MM.1S (cell line): ENCODE results near the gene POPDC3.

Experiments
- DNase-seq: peaks from one replicate; pipeline ENCODE4 v3.0.0-alpha.2; 2015
- H2AFZ ChIP-seq: fragments of 300-600 bp; sonication (generic); 2 replicates; pipeline ENCODE4 v1.6.0; 2016; ENCODE audit warnings: antibody characterized with exemption, low read length
- H3F3A ChIP-seq: fragments of 300-600 bp; sonication (generic); 2 replicates; pipeline ENCODE4 v1.6.1; 2016; ENCODE audit warnings: mild to moderate bottlenecking, antibody characterized with exemption, low read length, moderate library complexity, mixed read lengths; ENCODE audit not compliant: insufficient read depth
- H3K27ac ChIP-seq: fragments of 300-600 bp; sonication (generic); 2 replicates; pipeline ENCODE4 v1.5.1; 2016; ENCODE audit warnings: mild to moderate bottlenecking, low read length
- H3K27me3 ChIP-seq: fragments of 300-600 bp; sonication (generic); replicated peaks from 2 replicates; pipeline ENCODE4 v1.6.0; 2016; ENCODE audit warnings: low read length; ENCODE audit not compliant: insufficient read depth
- H3K36me3 ChIP-seq: fragments of 300-600 bp; sonication (generic); replicated peaks from 2 replicates; pipeline ENCODE4 v1.6.1; 2016; ENCODE audit warnings: mild to moderate bottlenecking, low read length, mixed read lengths; ENCODE audit not compliant: insufficient read depth
- H3K4me1 ChIP-seq: fragments of 300-600 bp; sonication (generic); 2 replicates; pipeline ENCODE4 v1.6.1; 2016; ENCODE audit warnings: low read length, mixed read lengths
- H3K4me2 ChIP-seq: fragments of 300-600 bp; sonication (generic); 2 replicates; pipeline ENCODE4 v1.6.0; 2016; ENCODE audit warnings: low read depth, low read length
- H3K4me3 ChIP-seq: fragments of 300-600 bp; sonication (generic); 2 replicates; pipeline ENCODE4 v1.5.1; 2016; ENCODE audit warnings: low read length, mixed read lengths
- H3K79me2 ChIP-seq: fragments of 300-600 bp; sonication (generic); 2 replicates; pipeline ENCODE4 v1.6.1; 2016; ENCODE audit warnings: mixed run types, low read length, mixed read lengths
- H3K9ac ChIP-seq: fragments of 300-600 bp; sonication (generic); 2 replicates; pipeline ENCODE4 v1.6.1; 2016; ENCODE audit warnings: low read length, mixed read lengths
- H3K9me2 ChIP-seq: fragments of 300-600 bp; sonication (generic); replicated peaks from 2 replicates; pipeline ENCODE4 v1.6.1; 2016; ENCODE audit warnings: mild to moderate bottlenecking, low read length, mixed read lengths; ENCODE audit not compliant: insufficient read depth
- H3K9me3 ChIP-seq: fragments of 300-600 bp; sonication (generic); replicated peaks from 2 replicates; pipeline ENCODE4 v1.6.1; 2016; ENCODE audit warnings: mild to moderate bottlenecking, low read length, mixed read lengths; ENCODE audit not compliant: insufficient read depth
- H4K20me1 ChIP-seq: fragments of 300-600 bp; sonication (generic); 2 replicates; pipeline ENCODE4 v1.6.1; 2016; ENCODE audit warnings: mild to moderate bottlenecking, low read length, moderate library complexity, mixed read lengths; ENCODE audit not compliant: insufficient read depth
- EZH2 ChIP-seq: fragments of 300-600 bp; sonication (generic); optimal IDR thresholded peaks from 2 replicates; pipeline ENCODE3; 2017; ENCODE audit warnings: low read depth, mild to moderate bottlenecking, antibody characterized with exemption, low read length, mixed read lengths
- EZH2phosphoT487 ChIP-seq: fragments of 300-600 bp; sonication (generic); IDR thresholded peaks from 2 replicates; pipeline ENCODE4 v1.6.1; 2018; ENCODE audit warnings: antibody characterized with exemption, low read length
- TF ChIP-seq, protein P1 (sequence below): fragments of 300-600 bp; sonication (generic); IDR thresholded peaks from 2 replicates; pipeline ENCODE4 v1.5.1; 2016; ENCODE audit warnings: antibody characterized with exemption, low read length, mixed read lengths

POPDC3 gene

DNA sequence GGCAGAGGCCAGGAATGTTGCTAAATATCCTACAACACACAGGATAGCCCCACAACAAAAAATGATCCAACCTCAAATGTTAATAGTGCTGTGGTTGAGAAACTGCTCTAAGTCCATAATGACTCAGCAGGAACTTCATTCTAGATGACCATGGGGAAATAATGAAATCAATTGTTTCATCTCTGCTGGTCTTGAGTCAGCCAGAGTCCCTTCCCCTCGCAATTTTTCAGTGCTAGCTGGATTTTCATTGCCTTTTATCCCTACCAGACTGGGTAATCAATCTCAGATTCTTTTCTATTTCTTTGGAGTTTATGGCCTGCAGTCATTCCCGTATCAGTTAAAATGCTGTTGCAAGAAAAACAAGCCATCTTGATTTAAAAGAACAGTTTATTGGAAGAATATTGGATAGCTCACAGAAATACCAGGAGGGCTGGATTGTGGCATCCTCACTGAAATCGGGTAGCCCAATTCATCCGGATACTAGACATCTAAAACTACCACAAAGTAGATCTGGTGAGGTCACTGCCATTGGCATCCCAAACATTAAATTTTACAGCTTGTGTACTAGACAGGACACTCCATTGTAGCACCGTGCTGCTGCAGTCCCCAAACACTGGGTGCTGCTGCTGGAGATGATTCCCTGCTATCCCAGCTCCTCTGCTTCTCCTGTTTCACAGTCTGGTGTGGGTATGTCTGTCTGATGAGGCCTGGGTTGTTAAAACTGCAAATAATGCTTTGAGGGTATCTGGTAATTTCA is 30.3 kb upstream of the POPDC3 start:
- H3K9me2 ChIP-seq, result no peaks in the 10 kb centered on the region
- DNase-seq, result no peak
- H3K4me2 ChIP-seq, result no peak overlapping the region
- no peaks in the 10 kb centered on the region for H3K79me2 ChIP-seq
- H3K27ac ChIP-seq, result no peak overlapping the region
- no peaks in the 10 kb centered on the region for H3K27me3 ChIP-seq
- H3K36me3 ChIP-seq, result no peaks in the 10 kb centered on the region
- no peaks in the 10 kb centered on the region for H4K20me1 ChIP-seq
- H3K9me3 ChIP-seq, result no peaks in the 10 kb centered on the region
- H3K4me3 ChIP-seq, result no peak overlapping the region
- H3F3A ChIP-seq, result no peaks in the 10 kb centered on the region
- H3K9ac ChIP-seq, result no peak overlapping the region
- H3K4me1 ChIP-seq, result no peaks in the 10 kb centered on the region
- H2AFZ ChIP-seq, result no peak overlapping the region
- TF ChIP-seq, protein P1, sequence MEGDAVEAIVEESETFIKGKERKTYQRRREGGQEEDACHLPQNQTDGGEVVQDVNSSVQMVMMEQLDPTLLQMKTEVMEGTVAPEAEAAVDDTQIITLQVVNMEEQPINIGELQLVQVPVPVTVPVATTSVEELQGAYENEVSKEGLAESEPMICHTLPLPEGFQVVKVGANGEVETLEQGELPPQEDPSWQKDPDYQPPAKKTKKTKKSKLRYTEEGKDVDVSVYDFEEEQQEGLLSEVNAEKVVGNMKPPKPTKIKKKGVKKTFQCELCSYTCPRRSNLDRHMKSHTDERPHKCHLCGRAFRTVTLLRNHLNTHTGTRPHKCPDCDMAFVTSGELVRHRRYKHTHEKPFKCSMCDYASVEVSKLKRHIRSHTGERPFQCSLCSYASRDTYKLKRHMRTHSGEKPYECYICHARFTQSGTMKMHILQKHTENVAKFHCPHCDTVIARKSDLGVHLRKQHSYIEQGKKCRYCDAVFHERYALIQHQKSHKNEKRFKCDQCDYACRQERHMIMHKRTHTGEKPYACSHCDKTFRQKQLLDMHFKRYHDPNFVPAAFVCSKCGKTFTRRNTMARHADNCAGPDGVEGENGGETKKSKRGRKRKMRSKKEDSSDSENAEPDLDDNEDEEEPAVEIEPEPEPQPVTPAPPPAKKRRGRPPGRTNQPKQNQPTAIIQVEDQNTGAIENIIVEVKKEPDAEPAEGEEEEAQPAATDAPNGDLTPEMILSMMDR, result no peak
- TF ChIP-seq EZH2 (no peak), EZH2phosphoT487 (no peak)

DNA sequence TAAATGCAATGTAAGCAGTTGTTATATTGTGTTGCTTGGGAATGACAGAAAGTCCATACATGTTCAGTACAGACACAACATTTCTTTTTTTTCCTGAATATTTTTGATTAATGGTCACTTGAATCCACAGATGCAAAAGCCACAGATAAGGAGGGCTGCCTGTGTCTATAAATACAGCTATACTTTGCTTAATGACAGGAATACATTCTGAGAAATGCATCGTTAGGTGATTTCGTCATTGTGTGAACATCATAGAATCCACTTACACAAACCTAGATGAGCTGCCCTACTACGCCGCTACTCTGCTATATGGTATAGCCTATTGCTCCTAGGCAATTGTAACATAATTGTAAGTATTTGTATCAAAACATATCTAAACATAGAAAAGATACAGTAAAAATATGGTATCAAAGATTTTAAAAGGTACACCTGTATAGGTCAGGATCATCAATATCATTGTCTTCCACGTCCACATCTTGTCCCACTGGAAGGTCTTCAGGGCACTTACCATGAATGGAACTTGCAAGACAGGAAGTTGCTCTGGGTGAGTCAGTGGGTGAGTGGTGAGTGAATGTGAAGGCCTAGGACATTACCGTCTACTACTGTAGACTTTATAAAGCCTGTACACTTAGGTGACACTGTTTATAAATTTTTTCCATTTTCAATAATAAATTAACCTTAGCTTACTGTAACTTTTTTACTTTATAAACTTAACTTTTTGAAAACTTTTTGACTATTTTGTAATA is 27.9 kb upstream of the POPDC3 start:
- H3K36me3 ChIP-seq, result no peaks in the 10 kb centered on the region
- H3K9me2 ChIP-seq, result no peaks in the 10 kb centered on the region
- no peaks in the 10 kb centered on the region for H4K20me1 ChIP-seq
- no peak overlapping the region for H3K4me2 ChIP-seq
- TF ChIP-seq EZH2 (no peak), EZH2phosphoT487 (no peak)
- TF ChIP-seq, protein P1, result no peak
- no peaks in the 10 kb centered on the region for H3K4me1 ChIP-seq
- H2AFZ ChIP-seq, result no peak overlapping the region
- no peaks in the 10 kb centered on the region for H3K9me3 ChIP-seq
- H3K79me2 ChIP-seq, result no peaks in the 10 kb centered on the region
- no peak overlapping the region for H3K4me3 ChIP-seq
- no peak overlapping the region for H3K27ac ChIP-seq
- no peak for DNase-seq
- H3K27me3 ChIP-seq, result no peaks in the 10 kb centered on the region
- H3K9ac ChIP-seq, result no peak overlapping the region
- no peaks in the 10 kb centered on the region for H3F3A ChIP-seq

DNA sequence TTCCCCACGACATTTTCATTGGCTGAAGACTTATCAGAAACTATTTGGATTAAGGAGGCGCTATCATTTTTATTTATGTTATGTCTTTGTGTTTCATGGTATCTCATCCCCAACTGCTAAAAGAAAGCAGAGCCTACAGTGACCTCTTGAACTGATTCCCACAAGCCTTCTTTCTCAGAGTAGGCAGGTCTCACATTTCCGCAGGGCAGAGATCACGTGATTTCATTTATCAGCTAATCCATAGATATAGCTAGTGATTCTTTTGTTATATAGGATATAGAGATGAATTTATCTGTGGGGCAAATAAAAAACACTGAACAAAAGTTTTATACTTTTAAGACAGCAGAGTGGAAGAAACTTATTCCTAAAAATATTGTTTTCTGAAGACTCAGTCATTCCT is 25.0 kb upstream of the POPDC3 start:
- Histone ChIP-seq H2AFZ (no peak overlapping the region), H3K27ac (no peak overlapping the region), H3K36me3 (no peaks in the 10 kb centered on the region), H3K4me2 (no peak overlapping the region), H3K4me3 (no peak overlapping the region), H3K79me2 (no peaks in the 10 kb centered on the region), H3K9me3 (no peaks in the 10 kb centered on the region), H3K9ac (no peak overlapping the region), H3F3A (no peaks in the 10 kb centered on the region), H3K9me2 (no peaks in the 10 kb centered on the region), H3K27me3 (no peaks in the 10 kb centered on the region), H4K20me1 (no peaks in the 10 kb centered on the region), H3K4me1 (no peaks in the 10 kb centered on the region)
- DNase-seq, result no peak
- TF ChIP-seq EZH2phosphoT487, result no peak
- TF ChIP-seq EZH2, result no peak

DNA sequence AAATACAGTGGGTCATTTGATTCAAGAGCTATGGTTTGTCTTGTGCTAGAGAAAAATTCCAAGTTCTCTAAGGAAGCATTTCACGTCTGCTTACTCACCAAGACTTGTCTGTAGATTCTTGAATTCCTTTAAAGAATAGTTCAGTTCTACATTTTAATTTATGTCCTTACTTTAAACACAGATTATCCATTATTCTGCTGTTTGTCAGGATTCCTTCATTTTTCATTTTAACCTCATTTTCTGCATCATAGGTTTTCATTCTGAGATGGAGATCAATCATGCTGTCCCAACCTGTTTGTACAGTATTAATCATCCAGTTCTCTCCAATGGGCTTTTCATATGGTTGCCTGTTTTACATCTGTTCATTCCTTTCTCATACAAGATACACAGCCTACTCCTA is 24.5 kb upstream of the POPDC3 start:
- Histone ChIP-seq H3K9me2 (no peaks in the 10 kb centered on the region), H3K9ac (no peak overlapping the region), H3K4me2 (no peak overlapping the region), H3K79me2 (no peaks in the 10 kb centered on the region), H3K36me3 (no peaks in the 10 kb centered on the region), H4K20me1 (no peaks in the 10 kb centered on the region), H3K27me3 (no peaks in the 10 kb centered on the region), H3K27ac (no peak overlapping the region), H3F3A (no peaks in the 10 kb centered on the region), H3K9me3 (no peaks in the 10 kb centered on the region), H3K4me1 (no peaks in the 10 kb centered on the region), H2AFZ (no peak overlapping the region), H3K4me3 (no peak overlapping the region)
- DNase-seq, result no peak
- TF ChIP-seq, protein P1, result no peak
- TF ChIP-seq EZH2phosphoT487 (no peak), EZH2 (no peak)
